HG03432 (cell line): ENCODE measurements around the gene CAPN5.
"Not testable (repeated sequence)": the region's sequence is repeated elsewhere in the genome, so short reads cannot be mapped to it uniquely, and the experiment has no call there.

Source experiments
- ATAC-seq: cut with Tn5 transposase; IDR thresholded peaks from one replicate; pipeline ENCODE4 v1.9.1; 2021; ENCODE audit warnings: mild to moderate bottlenecking, moderate library complexity; ENCODE audit not compliant: unreplicated experiment

Gene CAPN5

DNA sequence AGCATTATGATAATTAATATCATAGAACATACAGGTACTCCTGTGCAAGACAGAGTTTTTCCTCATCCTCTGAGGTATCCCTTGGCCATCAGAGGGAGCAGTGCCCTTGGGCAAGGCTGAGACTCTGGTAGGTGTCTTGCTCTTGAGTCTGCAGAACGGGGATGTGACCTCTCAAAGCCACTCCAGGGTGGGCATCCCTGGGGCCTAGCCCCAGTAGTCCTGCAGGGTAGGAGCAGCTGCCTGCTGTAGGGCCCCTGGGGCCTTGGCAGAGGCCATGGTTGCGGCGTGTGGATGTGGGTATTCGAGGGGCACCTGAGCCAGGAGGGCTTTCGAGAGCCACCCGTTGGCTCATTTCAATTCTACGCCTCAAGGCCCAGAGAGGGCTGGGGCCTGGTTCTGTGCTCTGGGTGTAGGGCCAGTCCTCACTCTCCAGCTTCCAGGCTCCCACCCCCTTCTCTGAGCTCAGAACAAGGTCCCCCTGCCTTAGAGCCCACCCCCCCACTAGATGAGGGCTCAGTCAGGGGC, 28.1 kb downstream of the CAPN5 start:
- ATAC-seq: no peak

DNA sequence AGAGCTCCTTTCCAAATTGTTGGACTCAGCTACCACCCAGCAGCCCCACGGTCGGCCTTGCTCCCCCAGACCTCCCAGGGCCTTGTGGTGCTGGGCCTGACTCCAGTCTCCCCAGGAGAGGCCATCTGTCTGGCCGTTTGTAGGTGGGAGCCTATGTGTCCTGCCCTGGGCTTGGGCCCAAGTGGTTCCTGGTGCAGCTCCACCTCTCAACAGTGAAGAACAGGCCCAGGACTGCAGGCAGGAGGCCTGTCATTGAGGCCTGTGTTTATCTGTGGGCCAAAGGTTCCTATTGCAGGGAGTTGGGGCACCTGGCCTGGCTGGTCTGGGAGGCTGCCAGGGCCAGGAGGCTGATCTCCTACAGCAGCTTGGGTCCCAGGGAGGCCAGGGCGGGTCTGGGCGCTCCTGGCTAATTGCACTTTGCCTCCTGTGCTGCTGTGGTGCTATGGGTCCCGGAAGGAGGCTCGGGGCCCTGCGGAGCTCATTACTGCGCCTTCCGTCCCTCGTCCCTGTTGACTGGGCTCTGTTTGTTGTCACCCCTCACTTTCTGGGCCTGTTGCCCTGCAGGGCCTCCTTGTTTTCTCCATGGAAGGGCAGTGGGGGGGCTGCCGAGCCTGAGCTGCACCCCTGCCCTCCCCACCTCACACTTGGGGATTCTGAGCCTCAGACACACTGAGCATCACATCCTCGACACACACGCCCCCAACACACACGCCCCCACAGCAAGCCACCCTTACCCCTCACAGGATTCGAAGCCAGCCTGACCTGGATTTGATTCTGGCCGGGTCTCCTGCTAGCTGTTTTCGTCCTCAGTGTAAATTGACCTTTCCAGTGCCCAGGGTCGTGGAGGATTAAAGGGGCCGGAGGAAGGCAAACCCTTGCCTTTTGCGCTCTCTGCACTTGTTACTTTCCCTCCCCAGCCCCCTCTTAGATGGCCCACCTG, 29.1 kb downstream of the CAPN5 start:
- ATAC-seq: no peak

DNA sequence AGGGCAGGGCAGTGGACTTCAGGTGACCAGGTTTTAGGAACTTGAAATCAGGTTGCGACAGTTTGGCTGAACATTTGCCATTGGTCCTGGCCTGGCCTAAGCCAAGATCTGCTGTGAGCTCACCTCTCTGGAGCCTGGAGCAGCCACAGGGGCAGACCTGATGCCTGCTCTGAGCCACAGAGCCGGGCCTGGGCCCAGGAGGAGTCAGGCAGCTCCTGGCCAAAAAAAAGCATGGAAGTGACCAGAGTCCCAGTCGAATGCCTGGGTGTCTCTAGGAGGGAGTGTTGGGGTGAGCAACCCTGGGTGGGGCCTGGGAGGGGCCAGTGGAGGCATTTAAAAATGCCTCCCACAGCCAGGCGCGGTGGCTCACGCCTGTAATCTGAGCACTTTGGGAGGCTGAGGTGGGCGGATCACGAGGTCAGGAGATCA, 29.8 kb downstream of the CAPN5 start:
- ATAC-seq: no peak

DNA sequence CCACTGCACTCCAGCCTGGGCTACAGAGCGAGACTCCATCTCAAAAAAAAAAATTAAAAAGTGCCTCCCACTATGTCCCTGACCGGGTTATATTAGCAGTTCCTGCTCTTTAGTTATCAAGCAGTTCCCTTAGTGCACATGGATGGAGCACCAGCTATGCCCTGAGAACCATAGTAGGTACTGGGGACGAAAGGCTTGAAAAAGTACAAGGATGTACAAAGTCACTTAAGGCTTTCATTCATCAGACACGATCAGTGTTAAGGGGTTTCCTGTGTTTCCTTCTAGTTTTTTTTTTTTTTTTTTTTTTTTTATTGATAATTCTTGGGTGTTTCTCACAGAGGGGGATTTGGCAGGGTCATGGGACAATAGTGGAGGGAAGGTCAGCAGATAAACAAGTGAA, 30.4 kb downstream of the CAPN5 start:
- not testable (repeated sequence) for ATAC-seq

DNA sequence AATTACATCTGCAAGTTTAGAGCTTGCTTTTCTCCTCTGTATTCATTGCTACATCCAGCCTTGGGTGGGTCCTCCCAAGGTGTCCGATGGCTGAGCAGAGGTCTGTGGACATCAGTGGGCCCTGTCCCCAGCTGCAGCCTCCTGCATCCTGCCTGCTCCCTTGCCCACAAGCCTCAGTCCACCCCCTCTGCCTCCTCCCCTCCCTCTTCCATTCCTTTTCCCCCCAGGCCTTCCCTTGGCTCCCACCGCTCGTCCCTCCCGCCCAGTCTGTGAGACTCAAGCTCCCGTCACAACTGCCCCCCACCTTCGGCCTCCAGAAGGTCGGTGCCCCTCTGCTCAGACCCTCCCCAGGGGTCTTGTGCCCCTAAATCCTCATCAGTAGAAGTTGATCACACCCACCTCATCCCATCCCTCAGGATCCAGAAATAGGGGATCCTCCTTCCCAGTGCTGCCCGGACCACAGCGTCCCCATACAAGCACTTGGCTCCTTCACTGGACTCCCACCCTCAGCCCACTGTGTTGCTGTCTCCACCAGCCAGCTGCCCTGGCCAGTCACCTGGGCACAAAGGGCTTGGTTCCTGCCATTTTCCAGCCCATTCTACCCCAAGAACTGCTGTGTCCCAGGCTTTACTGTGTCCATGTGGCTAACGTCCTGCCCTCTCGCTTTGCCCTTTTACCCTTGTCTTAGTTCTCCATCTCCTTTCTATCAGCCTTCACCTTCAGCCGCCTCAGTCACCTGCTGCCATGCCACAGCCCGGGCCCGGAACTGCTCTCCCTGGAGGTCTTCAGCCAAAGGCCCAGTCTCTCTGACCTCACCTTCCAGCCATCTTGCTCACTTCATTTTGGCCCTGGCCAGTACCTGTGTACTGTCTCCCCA, 33.6 kb downstream of the CAPN5 start:
- ATAC-seq: no peak

DNA sequence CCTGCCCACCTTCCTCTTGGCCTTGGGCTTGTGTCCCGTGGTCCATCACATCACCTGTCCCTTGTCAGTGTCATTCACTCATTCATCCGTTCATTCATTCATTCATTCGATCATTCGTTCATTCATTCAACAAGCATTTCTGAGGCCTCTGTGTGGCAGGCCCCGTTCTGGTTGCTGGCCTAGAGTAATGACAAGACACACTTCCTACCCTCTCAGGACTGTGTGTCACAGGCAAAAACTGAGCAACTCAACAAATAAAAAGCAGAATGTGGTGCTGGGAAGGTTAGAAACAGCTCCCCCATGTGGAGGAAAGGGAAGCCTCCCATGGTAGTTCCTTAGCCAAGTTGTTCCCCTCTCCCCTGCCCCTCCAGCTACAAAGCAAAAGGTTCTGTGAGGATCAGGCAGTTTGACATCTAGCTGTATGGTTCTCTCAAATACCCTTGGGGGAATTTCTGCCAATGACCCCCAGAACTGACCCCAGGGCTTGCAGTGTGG, 34.3 kb downstream of the CAPN5 start:
- ATAC-seq: no peak

DNA sequence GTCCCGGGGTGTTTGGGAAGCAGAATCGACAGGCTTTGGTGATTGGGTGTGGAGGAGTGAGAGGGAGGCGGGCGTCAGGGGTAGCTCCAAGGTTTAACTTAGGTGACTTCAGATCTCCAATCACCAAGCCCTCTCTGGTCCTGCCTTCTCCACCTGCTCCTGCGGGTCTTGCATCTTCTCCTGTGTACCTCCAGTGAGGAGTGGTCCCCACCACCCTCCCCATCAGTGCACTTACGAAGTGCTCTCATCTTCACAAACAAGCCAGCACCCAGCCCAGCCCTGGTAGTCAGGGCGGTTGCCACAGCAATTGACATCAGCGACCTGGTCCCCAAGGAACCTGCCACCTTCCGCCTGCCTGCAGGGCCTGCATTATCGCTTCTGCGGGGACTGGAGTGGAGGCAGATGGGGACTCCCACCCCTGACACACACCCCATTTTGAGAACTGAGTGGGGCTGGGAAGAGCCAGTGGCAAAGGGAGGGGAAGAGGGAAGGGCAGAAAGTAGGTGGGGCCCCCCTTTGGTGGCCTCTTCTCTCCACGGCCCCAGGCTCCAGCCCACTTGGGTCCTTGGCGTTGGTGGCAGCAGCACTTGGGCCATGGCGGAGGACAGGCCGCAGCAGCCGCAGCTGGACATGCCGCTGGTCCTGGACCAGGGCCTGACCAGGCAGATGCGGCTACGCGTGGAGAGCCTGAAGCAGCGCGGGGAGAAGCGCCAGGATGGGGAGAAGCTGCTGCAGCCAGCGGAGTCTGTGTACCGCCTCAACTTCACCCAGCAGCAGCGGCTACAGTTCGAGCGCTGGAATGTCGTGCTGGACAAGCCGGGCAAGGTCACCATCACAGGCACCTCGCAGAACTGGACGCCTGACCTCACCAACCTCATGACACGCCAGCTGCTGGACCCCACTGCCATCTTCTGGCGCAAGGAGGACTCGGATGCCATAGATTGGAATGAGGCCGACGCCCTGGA, 35.8 kb downstream of the CAPN5 start, which contains the start of gene OMP:
OMP (plus strand) TSS at position 595 of the 965 bp plus-strand sequence; CDS start at position 595, 0 bp downstream.
- ATAC-seq: no peak

DNA sequence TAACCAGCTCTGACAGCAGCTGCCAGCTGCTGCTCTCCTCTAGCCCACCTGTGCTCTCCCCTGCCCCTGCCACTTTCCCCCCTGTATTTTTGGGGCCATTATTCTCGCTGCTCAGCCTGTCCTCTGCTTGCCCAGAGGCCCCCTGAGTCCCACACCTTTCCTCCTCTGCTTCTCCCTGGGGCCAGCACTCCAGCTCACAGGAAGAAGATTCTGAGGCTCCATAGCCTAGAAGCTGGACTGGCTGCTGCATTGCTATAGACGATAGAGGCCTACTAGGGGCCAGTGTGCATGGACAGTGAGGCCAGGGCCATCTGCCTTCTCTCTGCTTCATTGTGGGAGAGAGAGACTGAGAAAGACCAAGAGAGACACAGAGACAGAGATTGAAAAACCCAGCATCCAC, 36.5 kb downstream of the CAPN5 start:
- no peak for ATAC-seq

DNA sequence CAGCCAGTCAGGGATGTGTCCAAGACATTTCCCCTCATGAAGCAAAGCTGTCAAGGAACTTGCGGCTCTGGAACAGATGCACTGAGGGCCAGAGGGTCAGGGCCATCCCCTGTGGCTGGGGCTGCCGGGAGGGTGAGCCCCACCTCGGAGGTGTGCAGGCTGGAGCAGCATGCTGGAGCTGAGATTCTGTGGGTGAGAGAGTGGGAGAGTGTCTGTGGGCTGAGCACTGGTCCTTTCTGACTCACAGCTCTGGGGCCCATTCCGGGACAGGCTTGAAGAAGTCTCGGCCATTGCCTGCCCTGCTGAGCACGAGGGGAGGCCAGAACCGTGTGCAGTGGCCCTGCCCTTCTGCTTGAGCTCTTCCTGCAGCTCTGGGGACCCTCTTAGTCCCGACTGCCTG, 38.0 kb downstream of the CAPN5 start:
- no peak for ATAC-seq

DNA sequence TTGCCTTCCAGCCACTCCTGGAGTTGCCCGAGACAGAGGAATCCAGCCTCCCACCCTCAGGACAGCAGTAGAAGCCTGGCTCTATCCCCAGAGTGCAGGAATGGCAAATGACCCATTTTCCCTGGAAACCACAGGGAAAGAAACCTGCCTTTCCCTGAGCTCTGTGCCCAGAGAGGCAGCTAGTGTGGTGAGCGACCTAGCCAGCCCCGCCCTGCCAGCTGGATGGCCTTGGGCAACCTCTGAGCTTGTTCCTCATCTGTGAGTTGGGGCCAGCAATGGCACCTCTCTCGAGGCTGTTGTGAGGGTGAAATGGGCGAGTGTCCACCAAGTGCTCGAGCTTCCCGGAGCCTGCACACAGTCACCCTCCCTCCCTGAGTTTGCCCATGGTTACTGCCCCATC, 39.5 kb downstream of the CAPN5 start:
- no peak for ATAC-seq

DNA sequence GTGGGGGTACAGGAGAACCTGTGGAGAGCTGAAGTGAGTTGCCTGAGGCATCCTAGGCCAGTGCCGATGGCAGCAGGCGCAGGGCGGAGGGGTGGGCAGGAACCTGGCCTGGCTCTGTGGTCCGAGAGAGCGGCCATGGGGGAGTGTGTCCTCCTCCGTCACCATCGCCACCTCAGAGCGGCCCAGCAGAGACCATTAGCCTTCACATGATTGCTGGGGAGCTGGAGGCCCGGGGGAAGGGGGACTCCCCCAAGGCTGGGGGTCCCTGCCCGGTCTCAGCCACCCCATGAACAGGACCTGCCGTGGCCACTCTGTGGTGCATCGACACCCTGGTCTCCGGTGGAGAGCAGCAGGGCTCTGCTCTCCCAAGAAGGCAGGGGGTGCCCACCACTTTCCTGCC, 40.0 kb downstream of the CAPN5 start:
- no peak for ATAC-seq

DNA sequence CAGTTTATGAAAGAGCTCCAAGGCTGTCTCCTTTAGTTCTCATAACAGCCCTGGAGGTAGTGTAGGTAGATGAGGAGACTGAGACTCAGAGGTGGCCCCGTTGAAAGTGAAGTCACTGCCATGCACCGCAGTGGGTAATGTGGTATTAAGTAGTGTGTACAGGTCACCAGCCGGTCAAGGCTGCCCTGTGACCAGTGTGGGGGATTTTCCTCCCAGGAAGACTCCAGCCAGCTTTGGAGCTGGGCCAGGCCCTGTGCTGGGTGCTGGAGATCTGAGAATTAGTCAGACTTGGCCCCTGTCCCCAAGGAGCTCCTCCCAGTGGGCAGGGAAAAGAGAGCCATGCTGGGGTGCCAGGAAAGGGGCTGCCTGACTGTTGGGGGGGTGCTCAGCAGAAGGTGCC, 41.2 kb downstream of the CAPN5 start:
- ATAC-seq: no peak

DNA sequence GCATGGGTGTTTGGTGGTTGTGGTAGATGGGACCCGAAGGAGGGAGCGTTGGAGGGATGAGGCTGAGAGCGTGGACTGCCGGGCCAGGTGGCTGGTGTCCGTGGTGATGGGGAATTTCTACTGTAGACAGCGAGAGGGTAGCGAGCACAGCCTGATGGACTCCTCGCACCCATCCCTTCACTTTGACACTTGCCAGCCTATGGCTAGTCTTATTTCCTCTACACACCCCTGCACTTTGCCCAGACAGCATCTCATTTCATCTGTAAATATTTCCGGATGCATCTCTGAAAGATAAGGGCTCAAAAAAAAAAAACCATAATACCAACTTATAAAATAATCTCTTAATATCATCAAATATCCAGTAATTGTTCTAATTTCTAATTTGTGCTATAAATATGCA, 41.7 kb downstream of the CAPN5 start:
- ATAC-seq: no peak

DNA sequence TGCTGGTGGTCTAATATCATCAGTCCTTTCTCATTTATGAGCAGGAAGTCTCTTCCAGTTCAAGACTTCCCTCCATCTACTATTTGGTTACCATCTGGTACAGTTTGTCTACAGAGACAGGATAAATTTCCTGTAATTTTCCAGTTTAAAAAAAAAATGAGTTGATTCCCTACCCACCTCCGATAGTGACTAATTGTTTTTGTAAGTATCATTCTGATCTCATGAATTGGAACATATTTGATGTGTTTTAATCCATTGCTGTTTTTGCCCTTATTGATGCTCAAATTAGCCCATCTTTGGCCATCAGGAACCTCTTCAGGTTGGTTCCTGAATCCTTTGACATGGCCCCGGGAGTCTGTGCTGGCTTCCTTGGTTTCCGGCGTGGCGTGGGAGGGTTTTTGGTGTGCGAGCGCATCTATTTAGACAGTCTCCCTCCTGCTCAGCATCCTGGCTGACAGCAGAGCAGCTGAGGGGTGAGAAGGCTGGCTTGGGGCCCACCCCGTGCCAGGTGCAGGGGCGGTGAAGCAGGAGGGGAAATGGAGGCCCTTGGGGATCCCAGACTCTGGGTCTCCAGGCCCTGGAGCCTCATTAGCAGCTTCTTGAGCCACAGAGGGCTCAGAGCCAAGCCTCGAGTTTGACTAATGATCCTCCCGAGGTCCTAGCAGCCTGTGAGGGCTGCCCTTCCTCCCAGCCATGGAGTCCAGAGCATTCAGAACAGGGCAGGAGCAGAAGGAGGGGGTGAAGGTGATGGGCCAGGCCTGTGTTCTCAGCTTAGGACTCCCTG, 42.7 kb downstream of the CAPN5 start:
- no peak for ATAC-seq

DNA sequence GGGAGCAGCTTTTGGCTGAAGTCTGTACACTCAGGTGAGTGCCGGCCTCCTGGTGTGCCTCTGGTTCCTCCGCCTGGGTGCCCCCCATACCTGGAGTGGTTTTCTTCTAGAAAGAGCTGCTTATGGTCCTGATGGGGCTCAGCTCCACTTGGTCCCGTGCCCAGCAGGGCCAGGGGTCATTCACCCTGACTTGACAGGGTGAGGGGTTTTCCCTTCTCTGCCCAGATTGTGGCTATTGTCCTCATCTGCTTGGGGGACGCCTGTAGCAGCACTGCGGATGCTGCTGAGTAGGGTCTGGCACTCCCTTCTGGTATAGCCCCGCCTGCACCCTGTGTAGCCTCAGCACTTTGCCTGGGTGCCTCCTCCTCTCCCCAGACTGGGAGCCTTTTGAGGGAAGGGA, 44.1 kb downstream of the CAPN5 start:
- ATAC-seq: no peak

DNA sequence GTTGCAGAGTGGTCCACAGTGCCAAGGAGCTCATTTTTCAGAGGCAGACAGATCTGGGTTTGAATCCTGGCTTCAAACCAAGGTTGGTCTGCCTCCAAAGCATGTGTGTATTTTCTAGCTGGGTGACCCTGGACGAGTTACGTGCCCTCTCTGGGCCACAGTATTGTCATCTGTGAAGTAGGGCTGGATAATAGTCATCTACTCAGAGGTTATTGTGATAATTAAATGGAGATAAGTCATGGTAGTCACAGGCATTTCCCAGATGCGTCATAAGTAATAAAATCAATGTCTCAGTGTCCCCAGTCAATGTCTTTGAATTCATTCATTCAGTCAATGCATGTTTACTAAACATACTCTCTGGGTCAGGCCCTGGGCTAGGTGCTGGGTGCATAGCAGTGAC, 44.5 kb downstream of the CAPN5 start:
- ATAC-seq: no peak

DNA sequence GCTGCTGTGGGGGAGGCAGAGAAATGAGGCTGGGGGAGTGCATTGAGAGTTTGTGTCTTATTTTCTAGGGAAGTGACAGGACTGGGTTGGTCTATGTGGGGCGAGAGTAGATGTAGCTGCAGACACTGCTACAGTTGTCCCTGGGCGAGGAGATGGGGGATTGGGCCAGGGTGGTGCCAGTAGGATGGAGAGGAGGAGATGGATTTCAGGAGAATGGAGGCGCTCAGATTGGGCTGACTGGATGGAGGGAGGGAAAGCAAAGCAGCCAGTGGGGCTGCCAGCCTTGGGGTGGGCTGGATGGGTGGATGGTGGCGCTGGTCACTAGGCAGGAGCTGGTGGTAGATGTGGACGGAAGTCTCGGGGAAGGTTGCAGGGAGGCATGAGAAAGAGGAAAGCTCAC, 45.2 kb downstream of the CAPN5 start:
- no peak for ATAC-seq

DNA sequence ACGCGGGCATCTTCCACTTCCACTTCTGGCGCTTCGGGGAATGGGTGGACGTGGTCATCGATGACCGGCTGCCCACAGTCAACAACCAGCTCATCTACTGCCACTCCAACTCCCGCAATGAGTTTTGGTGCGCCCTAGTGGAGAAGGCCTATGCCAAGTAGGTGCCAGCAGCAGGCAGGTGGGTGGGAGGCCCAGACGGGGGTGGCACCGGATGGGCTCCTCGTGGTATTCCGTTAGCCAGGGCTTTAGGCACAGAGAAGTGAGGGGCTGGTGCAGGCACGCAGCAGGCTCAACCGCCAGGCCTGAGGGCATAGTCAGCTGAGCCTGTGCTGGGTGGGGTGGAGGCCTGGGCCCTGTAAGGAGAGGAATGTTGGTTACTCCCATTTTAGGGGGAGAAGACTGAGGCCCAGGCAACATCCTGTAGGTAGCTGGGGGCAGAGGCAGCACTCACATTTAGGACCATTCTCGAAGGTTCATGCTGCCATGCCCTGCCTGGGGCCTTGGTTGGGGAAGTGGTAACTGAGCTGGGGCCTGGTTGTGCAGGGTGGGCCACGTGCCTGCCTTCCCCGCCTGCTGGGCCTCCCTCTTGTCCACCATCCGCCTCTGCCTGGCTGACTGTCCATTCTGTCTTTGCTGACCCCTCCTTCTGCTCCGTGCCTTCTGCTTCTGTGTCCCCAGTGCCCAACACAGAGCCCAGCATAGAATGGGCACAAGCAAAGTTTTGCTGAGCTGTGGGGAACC, 46.0 kb downstream of the CAPN5 start:
- ATAC-seq: no peak
